HG03280 (cell line): Measurements from ENCODE around the gene KCTD13.
"Not testable (repeated sequence)": the region's sequence is repeated elsewhere in the genome, so short reads cannot be mapped to it uniquely, and the experiment has no call there.

Source experiments
- ATAC-seq: cut with Tn5 transposase; IDR thresholded peaks from one replicate; pipeline ENCODE4 v1.9.1; 2021; ENCODE audit warnings: mild to moderate bottlenecking, moderate library complexity; ENCODE audit not compliant: unreplicated experiment

Gene KCTD13

GRCh38 chr16:29883987-29884386 is 42.0 kb downstream of the KCTD13 start:
- ATAC-seq: no peak

GRCh38 chr16:29881050-29881449 is 45.0 kb downstream of the KCTD13 start:
- no peak for ATAC-seq

GRCh38 chr16:29878172-29878571 is 47.9 kb downstream of the KCTD13 start:
- no peak for ATAC-seq

GRCh38 chr16:29877266-29877961 is 48.6 kb downstream of the KCTD13 start:
- no peak for ATAC-seq

- ATAC-seq: no peak
Observed at GRCh38 chr16:29876594-29877249, 49.3 kb downstream of the KCTD13 start.

GRCh38 chr16:29876217-29876593 is 49.8 kb downstream of the KCTD13 start:
- no peak for ATAC-seq

- no peak for ATAC-seq
Observed at GRCh38 chr16:29875206-29875605, 50.8 kb downstream of the KCTD13 start.

- ATAC-seq: no peak
Observed at GRCh38 chr16:29873319-29873718, 52.7 kb downstream of the KCTD13 start.

- ATAC-seq: no peak
Observed at GRCh38 chr16:29871822-29872546, 54.0 kb downstream of the KCTD13 start.

GRCh38 chr16:29869067-29869466 is 57.0 kb downstream of the KCTD13 start:
- not testable (repeated sequence) for ATAC-seq

- no peak for ATAC-seq
Observed at GRCh38 chr16:29868396-29869009, 57.5 kb downstream of the KCTD13 start.

GRCh38 chr16:29864205-29864604 is 61.8 kb downstream of the KCTD13 start:
- ATAC-seq: no peak

- ATAC-seq: no peak
Observed at GRCh38 chr16:29863669-29863984, 62.4 kb downstream of the KCTD13 start.

GRCh38 chr16:29862884-29863668 is 63.0 kb downstream of the KCTD13 start, which contains the start of gene CDIPT:
Gene CDIPT (minus strand): TSS chr16:29863226. CDS start chr16:29862857, 369 bp downstream.
- ATAC-seq: peak; percentile 96

GRCh38 chr16:29862383-29862883 is 63.6 kb downstream of the KCTD13 start:
- ATAC-seq: no peak

GRCh38 chr16:29860218-29860617 is 65.8 kb downstream of the KCTD13 start:
- no peak for ATAC-seq

- ATAC-seq: no peak
Observed at GRCh38 chr16:29858974-29859373, 67.1 kb downstream of the KCTD13 start.

GRCh38 chr16:29858149-29858849 is 67.7 kb downstream of the KCTD13 start:
- ATAC-seq: no peak

GRCh38 chr16:29857133-29857760 is 68.8 kb downstream of the KCTD13 start:
- ATAC-seq: no peak
